ENCODE measurements around the gene TMEM92.

- TF ChIP-seq CTCF (IDR thresholded peaks at IDR 0.05; ENCODE audit: low read depth, low read length) (no peak), EZH2phosphoT487 (IDR thresholded peaks at IDR 0.05; ENCODE audit: low read depth) (no peak)
Observed at GRCh38 chr17:50238601-50239280, 35.5 kb upstream of the TMEM92 start.

All from OCI-LY3 (cell line).